Keratinocyte (primary cell): ENCODE data around the gene MARCHF6. TPM values are rescaled to one million over a fixed set of nuclear protein-coding genes. Genes with fewer than 3 reads are reported as not detected.

Source experiments
- DNase-seq: peaks from one replicate; pipeline ENCODE4 v3.0.0-alpha.2; 2011; ENCODE audit warnings: low read depth, missing footprints, low spot score
- FAIRE-seq: peaks from 2 replicates; lab custom pipeline; 2011; peaks lifted over from hg19 to GRCh38; lab: Jason Lieb, UNC
- H2AFZ ChIP-seq: 2 replicates; pipeline ENCODE4 v1.6.0; 2012; ENCODE audit warnings: low read length, control low read depth, inconsistent platforms; ENCODE audit not compliant: control insufficient read depth
- H3K27ac ChIP-seq: 2 replicates; pipeline ENCODE4 v1.5.1; 2011; ENCODE audit warnings: low read length; ENCODE audit not compliant: control insufficient read depth, insufficient read depth
- H3K27me3 ChIP-seq: 3 replicates; pipeline ENCODE4 v1.6.0; 2011; ENCODE audit warnings: low read length; ENCODE audit not compliant: control insufficient read depth, insufficient read depth; ENCODE audit errors: extremely low read depth
- H3K36me3 ChIP-seq, 2 experiments: 2 replicates in 1 of 2; 3 replicates in 1 of 2; pipeline ENCODE4 v1.5.1; 2011; ENCODE audit warnings: low read length in 2 of 2, mild to moderate bottlenecking in 1 of 2; ENCODE audit not compliant: control insufficient read depth in 2 of 2, insufficient read depth in 2 of 2; ENCODE audit errors: extremely low read depth in 1 of 2
- H3K4me1 ChIP-seq: 3 replicates; pipeline ENCODE4 v1.5.1; 2011; ENCODE audit warnings: low read length; ENCODE audit not compliant: control insufficient read depth, insufficient read depth; ENCODE audit errors: extremely low read depth
- H3K4me2 ChIP-seq: 3 replicates; pipeline ENCODE4 v1.6.0; 2011; ENCODE audit warnings: low read depth, low read length; ENCODE audit not compliant: control insufficient read depth, insufficient read depth; ENCODE audit errors: extremely low read depth
- H3K4me3 ChIP-seq, 3 experiments: fragments of 200-600 bp in 1 of 3; sonication (generic) in 1 of 3; 2 replicates in 2 of 3; 3 replicates in 1 of 3; pipeline ENCODE4 v1.5.1; 2011 to 2016; ENCODE audit warnings: low read length in 3 of 3, mild to moderate bottlenecking in 3 of 3, control low read depth in 2 of 3, inconsistent platforms in 1 of 3, low read depth in 1 of 3, mixed read lengths in 1 of 3, mixed run types in 1 of 3, moderate library complexity in 1 of 3; ENCODE audit not compliant: control insufficient read depth in 2 of 3, insufficient read depth in 2 of 3; ENCODE audit errors: extremely low read depth in 1 of 3
- H3K79me2 ChIP-seq: 2 replicates; pipeline ENCODE4 v1.6.0; 2012; ENCODE audit warnings: low read length; ENCODE audit not compliant: control insufficient read depth, insufficient read depth
- H3K9ac ChIP-seq: 3 replicates; pipeline ENCODE4 v1.6.0; 2011; ENCODE audit warnings: low read length; ENCODE audit not compliant: control insufficient read depth, insufficient read depth; ENCODE audit errors: extremely low read depth
- H3K9me1 ChIP-seq: 3 replicates; pipeline ENCODE4 v1.6.0; 2011; ENCODE audit warnings: low read length; ENCODE audit not compliant: control insufficient read depth, insufficient read depth; ENCODE audit errors: extremely low read depth
- H3K9me3 ChIP-seq: 2 replicates; pipeline ENCODE4 v1.5.1; 2012; ENCODE audit warnings: low read depth, low read length; ENCODE audit not compliant: control insufficient read depth
- H4K20me1 ChIP-seq: 3 replicates; pipeline ENCODE4 v1.6.0; 2011; ENCODE audit warnings: low read length; ENCODE audit not compliant: control insufficient read depth, insufficient read depth; ENCODE audit errors: extremely low read depth
- EZH2 ChIP-seq: IDR thresholded peaks from one replicate; pipeline ENCODE4 v1.6.1; 2012; ENCODE audit warnings: inconsistent platforms, mild to moderate bottlenecking, low read length, moderate library complexity
- dilution Hi-C: fragments of 300-500 bp; cut with MboI; formaldehyde crosslinking; loops from one replicate; pipeline ENCODE4 v1.7.0; 2020; ENCODE audit warnings: low sequenced_read_pairs; ENCODE audit not compliant: extremely low pct_ligation_motif_present
- polyA plus RNA-seq, 5 experiments: library from polyadenylated mRNA; depleted of rRNA in 3 of 5; stranded (reverse) in 3 of 5; stranded (forward) in 1 of 5; unstranded in 1 of 5; fragments of >200 nt; gene quantifications; 1 replicate in 1 of 5; 2 replicates in 3 of 5; 3 replicates in 1 of 5; pipeline versions ENCODE4 v1.2.1 to v1.2.3, GENCODE V29; 2011 to 2012; ENCODE audit warnings: missing spikeins in 2 of 5, low read depth in 1 of 5, low replicate concordance in 1 of 5
- TF ChIP-seq, protein P1 (sequence below), 3 experiments: IDR thresholded peaks in 1 of 3; conservative IDR thresholded peaks in 1 of 3; optimal IDR thresholded peaks in 1 of 3; 2 replicates in 2 of 3; 3 replicates in 1 of 3; pipeline versions ENCODE3 to v1.5.1; 2011; ENCODE audit warnings: low read length in 3 of 3, mild to moderate bottlenecking in 3 of 3, moderate library complexity in 2 of 3, control low read depth in 1 of 3, inconsistent platforms in 1 of 3; ENCODE audit not compliant: insufficient read depth in 2 of 3; ENCODE audit errors: extremely low read depth in 1 of 3

Gene MARCHF6
- polyA plus RNA-seq, 1 donor (not counting 4 experiments of a cell fraction or from before 2014, with no cell fraction given): 196 TPM

DNA sequence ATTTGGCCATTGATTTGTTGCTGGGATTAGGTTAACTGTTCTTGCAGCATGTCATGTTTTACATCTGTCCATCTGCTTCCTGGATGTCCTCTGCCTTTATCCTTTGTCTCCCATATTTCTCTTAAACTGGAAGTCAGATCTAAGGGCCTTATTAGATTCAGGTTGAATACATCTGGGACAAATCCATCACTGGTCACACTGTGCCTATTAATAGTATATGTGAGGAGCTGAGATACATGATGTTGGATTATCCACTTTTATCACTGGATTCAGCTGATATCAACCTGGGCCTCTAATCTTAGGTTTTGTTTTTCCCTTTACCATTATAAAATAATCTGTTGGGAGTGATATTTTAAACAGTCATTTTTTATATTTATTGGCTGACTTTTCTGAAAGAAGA, 46.3 kb downstream of the MARCHF6 start:
- FAIRE-seq (no peak), DNase-seq (no peak)
- Histone ChIP-seq H3K27ac (no peak overlapping the region), H3K9me3 (no peaks in the 10 kb centered on the region), H4K20me1 (no peaks in the 10 kb centered on the region), H3K9me1 (no peaks in the 10 kb centered on the region), H3K4me3 (no peak overlapping the region), H3K27me3 (no peaks in the 10 kb centered on the region), H3K36me3 (peaks cover 9 to 28% of the 10 kb centered on the region in 2 experiments), H3K4me1 (no peaks in the 10 kb centered on the region), H3K4me2 (no peak overlapping the region), H2AFZ (no peak overlapping the region), H3K79me2 (no peaks in the 10 kb centered on the region), H3K9ac (no peak overlapping the region)
- dilution Hi-C loops: no loop called here
- TF ChIP-seq, protein P1, sequence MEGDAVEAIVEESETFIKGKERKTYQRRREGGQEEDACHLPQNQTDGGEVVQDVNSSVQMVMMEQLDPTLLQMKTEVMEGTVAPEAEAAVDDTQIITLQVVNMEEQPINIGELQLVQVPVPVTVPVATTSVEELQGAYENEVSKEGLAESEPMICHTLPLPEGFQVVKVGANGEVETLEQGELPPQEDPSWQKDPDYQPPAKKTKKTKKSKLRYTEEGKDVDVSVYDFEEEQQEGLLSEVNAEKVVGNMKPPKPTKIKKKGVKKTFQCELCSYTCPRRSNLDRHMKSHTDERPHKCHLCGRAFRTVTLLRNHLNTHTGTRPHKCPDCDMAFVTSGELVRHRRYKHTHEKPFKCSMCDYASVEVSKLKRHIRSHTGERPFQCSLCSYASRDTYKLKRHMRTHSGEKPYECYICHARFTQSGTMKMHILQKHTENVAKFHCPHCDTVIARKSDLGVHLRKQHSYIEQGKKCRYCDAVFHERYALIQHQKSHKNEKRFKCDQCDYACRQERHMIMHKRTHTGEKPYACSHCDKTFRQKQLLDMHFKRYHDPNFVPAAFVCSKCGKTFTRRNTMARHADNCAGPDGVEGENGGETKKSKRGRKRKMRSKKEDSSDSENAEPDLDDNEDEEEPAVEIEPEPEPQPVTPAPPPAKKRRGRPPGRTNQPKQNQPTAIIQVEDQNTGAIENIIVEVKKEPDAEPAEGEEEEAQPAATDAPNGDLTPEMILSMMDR (optimal IDR thresholded peaks at IDR 0.05 in 1 of 3, IDR thresholded peaks at IDR 0.05 in 1 of 3, conservative IDR thresholded peaks at IDR 0.05 in 1 of 3; ENCODE audit: extremely low read depth in 1 of 3, insufficient read depth in 2 of 3, low read length in 3 of 3): no peak
- no peak for TF ChIP-seq EZH2

GRCh38 chr5:10400411-10400810, 46.9 kb downstream of the MARCHF6 start:
- no peaks in the 10 kb centered on the region for H3K9me1 ChIP-seq
- dilution Hi-C loops: no loop called here
- DNase-seq (no peak), FAIRE-seq (no peak)
- no peaks in the 10 kb centered on the region for H3K9me3 ChIP-seq
- H3K27me3 ChIP-seq: no peaks in the 10 kb centered on the region
- H3K4me3 ChIP-seq: no peak overlapping the region
- H4K20me1 ChIP-seq: no peaks in the 10 kb centered on the region
- H3K9ac ChIP-seq: no peak overlapping the region
- no peak overlapping the region for H2AFZ ChIP-seq
- no peak overlapping the region for H3K27ac ChIP-seq
- TF ChIP-seq, protein P1 (optimal IDR thresholded peaks at IDR 0.05 in 1 of 3, IDR thresholded peaks at IDR 0.05 in 1 of 3, conservative IDR thresholded peaks at IDR 0.05 in 1 of 3; ENCODE audit: extremely low read depth in 1 of 3, insufficient read depth in 2 of 3, low read length in 3 of 3): no peak
- TF ChIP-seq EZH2: no peak
- H3K4me1 ChIP-seq: no peaks in the 10 kb centered on the region
- peaks cover 7 to 26% of the 10 kb centered on the region in 2 experiments for H3K36me3 ChIP-seq
- H3K79me2 ChIP-seq: no peaks in the 10 kb centered on the region
- H3K4me2 ChIP-seq: no peak overlapping the region
